ENCODE results near the gene TUBGCP6. TPM values are rescaled to one million over a fixed set of nuclear protein-coding genes. Genes with fewer than 3 reads are reported as not detected.

The TUBGCP6 gene
- total and polyA plus RNA-seq, 2 experiments from 2014 or later, result 18.6 to 47.1 TPM

- Histone ChIP-seq H3K36me3 (ENCODE audit: insufficient read depth) (no peaks in the 10 kb centered on the region), H3K4me1 (ENCODE audit: insufficient read depth) (peaks cover 20% of the 10 kb centered on the region), H4K20me1 (replicated peaks; ENCODE audit: insufficient read depth) (no peaks in the 10 kb centered on the region; the same call in 1 of the 2 replicates), H3K9me2 (ENCODE audit: insufficient read depth) (no peaks in the 10 kb centered on the region), H3K4me3 (peak overlapping the region; percentile 48), H3K27ac (ENCODE audit: low read depth) (peak overlapping the region; percentile 90), H3K79me2 (replicated peaks; ENCODE audit: insufficient read depth) (peaks cover 48% of the 10 kb centered on the region), H2AFZ (no peak overlapping the region), H3K4me2 (peak overlapping the region; percentile 75), H3K27me3 (ENCODE audit: insufficient read depth) (no peaks in the 10 kb centered on the region), H3F3A (replicated peaks; ENCODE audit: low read depth) (no peaks in the 10 kb centered on the region; the same call in 1 of the 2 replicates)
- Mint-ChIP-seq H3K4me3 (peak overlapping the region; percentile 56), H3K4me1 (peaks cover 14% of the 10 kb centered on the region), H3K36me3 (ENCODE audit: low read depth) (peaks cover 8% of the 10 kb centered on the region; the same call in 2 of the 3 replicates), H3K27ac (peak overlapping the region; percentile 79), H3K27me3 (ENCODE audit: insufficient read depth, low read depth, poor library complexity) (peaks cover 20% of the 10 kb centered on the region), H3K9me3 (no peaks in the 10 kb centered on the region; the same call in 2 of the 3 replicates)
- no peak for TF ChIP-seq STAT1 (IDR thresholded peaks at IDR 0.05; ENCODE audit: unreplicated experiment)
- no peak for TF ChIP-seq ZNF114 (CRISPR knock-in tag; IDR thresholded peaks at IDR 0.05)
- TF ChIP-seq POLR2AphosphoS5 (IDR thresholded peaks at IDR 0.05; ENCODE audit: low read depth), result no peak
- TF ChIP-seq CREB1 (CRISPR knock-in tag; IDR thresholded peaks at IDR 0.05; ENCODE audit: low read depth), result no peak
- no peak for TF ChIP-seq ZNF462 (CRISPR knock-in tag; IDR thresholded peaks at IDR 0.05)
- TF ChIP-seq NANOG (IDR thresholded peaks at IDR 0.05; ENCODE audit: borderline replicate concordance), result no peak
- TF ChIP-seq EZH2phosphoT487 (IDR thresholded peaks at IDR 0.05; ENCODE audit: unreplicated experiment), result no peak
- no peak for TF ChIP-seq EZH2 (IDR thresholded peaks at IDR 0.05; ENCODE audit: low read depth, unreplicated experiment)
- no peak for TF ChIP-seq ZNF331 (CRISPR knock-in tag; IDR thresholded peaks at IDR 0.05; ENCODE audit: low read depth)
- no peak for TF ChIP-seq ETS1 (IDR thresholded peaks at IDR 0.05)
- TF ChIP-seq CTCF (conservative IDR thresholded peaks at IDR 0.05; ENCODE audit: low read depth in 2 of 2), result no peak
- no peak for TF ChIP-seq JUNB (IDR thresholded peaks at IDR 0.05; ENCODE audit: unreplicated experiment)
- no peak for DNase-seq (ENCODE audit: low spot score)
- ATAC-seq, result peak; percentile 40
Measured at GRCh38 chr22:50292643-50293440, 48.0 kb upstream of the TUBGCP6 start.
